ENCODE results near the gene TGIF2.

DNA sequence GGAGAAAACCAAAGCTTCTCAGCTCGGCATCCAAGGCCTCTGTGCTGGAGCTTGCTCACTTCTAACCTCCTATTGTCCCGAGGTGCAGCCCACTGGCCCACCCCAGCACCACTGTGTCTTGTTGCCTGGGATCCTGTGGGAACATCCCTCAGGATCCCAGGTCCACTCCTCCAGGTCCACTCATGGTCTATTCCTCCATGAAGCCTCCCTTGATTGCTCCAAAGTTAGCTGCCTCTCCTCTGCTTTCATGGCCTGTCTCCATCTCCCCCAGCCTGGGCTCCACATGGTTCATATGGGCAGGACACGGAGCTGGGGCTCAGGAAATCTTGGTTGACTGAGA lies 58.7 kb downstream of the TGIF2 start:
- TF ChIP-seq ESRRA (CRISPR knock-in tag; IDR thresholded peaks at IDR 0.05; ENCODE audit: borderline replicate concordance) = no peak
- TF ChIP-seq RELA (CRISPR knock-in tag; IDR thresholded peaks at IDR 0.05; ENCODE audit: borderline replicate concordance) = no peak
- TF ChIP-seq ZNF416 (CRISPR knock-in tag; IDR thresholded peaks at IDR 0.05) = no peak
- TF ChIP-seq, protein P1, sequence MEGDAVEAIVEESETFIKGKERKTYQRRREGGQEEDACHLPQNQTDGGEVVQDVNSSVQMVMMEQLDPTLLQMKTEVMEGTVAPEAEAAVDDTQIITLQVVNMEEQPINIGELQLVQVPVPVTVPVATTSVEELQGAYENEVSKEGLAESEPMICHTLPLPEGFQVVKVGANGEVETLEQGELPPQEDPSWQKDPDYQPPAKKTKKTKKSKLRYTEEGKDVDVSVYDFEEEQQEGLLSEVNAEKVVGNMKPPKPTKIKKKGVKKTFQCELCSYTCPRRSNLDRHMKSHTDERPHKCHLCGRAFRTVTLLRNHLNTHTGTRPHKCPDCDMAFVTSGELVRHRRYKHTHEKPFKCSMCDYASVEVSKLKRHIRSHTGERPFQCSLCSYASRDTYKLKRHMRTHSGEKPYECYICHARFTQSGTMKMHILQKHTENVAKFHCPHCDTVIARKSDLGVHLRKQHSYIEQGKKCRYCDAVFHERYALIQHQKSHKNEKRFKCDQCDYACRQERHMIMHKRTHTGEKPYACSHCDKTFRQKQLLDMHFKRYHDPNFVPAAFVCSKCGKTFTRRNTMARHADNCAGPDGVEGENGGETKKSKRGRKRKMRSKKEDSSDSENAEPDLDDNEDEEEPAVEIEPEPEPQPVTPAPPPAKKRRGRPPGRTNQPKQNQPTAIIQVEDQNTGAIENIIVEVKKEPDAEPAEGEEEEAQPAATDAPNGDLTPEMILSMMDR (IDR thresholded peaks at IDR 0.05) = no peak
- no peak for TF ChIP-seq PRRX2 (CRISPR knock-in tag; IDR thresholded peaks at IDR 0.05)
- no peak for TF ChIP-seq ZNF138 (CRISPR knock-in tag; conservative IDR thresholded peaks at IDR 0.05)
- TF ChIP-seq, protein P2, sequence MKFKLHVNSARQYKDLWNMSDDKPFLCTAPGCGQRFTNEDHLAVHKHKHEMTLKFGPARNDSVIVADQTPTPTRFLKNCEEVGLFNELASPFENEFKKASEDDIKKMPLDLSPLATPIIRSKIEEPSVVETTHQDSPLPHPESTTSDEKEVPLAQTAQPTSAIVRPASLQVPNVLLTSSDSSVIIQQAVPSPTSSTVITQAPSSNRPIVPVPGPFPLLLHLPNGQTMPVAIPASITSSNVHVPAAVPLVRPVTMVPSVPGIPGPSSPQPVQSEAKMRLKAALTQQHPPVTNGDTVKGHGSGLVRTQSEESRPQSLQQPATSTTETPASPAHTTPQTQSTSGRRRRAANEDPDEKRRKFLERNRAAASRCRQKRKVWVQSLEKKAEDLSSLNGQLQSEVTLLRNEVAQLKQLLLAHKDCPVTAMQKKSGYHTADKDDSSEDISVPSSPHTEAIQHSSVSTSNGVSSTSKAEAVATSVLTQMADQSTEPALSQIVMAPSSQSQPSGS (CRISPR knock-in tag; IDR thresholded peaks at IDR 0.05; ENCODE audit: borderline replicate concordance, low read depth) = no peak
- TF ChIP-seq, protein P3, sequence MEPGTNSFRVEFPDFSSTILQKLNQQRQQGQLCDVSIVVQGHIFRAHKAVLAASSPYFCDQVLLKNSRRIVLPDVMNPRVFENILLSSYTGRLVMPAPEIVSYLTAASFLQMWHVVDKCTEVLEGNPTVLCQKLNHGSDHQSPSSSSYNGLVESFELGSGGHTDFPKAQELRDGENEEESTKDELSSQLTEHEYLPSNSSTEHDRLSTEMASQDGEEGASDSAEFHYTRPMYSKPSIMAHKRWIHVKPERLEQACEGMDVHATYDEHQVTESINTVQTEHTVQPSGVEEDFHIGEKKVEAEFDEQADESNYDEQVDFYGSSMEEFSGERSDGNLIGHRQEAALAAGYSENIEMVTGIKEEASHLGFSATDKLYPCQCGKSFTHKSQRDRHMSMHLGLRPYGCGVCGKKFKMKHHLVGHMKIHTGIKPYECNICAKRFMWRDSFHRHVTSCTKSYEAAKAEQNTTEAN (CRISPR knock-in tag; IDR thresholded peaks at IDR 0.05) = no peak
- TF ChIP-seq, protein P4, sequence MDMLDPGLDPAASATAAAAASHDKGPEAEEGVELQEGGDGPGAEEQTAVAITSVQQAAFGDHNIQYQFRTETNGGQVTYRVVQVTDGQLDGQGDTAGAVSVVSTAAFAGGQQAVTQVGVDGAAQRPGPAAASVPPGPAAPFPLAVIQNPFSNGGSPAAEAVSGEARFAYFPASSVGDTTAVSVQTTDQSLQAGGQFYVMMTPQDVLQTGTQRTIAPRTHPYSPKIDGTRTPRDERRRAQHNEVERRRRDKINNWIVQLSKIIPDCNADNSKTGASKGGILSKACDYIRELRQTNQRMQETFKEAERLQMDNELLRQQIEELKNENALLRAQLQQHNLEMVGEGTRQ (CRISPR knock-in tag; IDR thresholded peaks at IDR 0.05) = no peak
